NOMO-1 treated with DMSO at 0.1 percent for 48 hours (cell line): ENCODE data around the gene CD209.

Experiments
- DNase-seq: peaks from one replicate; lab custom pipeline; 2025; ENCODE audit not compliant: unreplicated experiment; lab: John Stamatoyannopoulos, UW

Gene CD209

GRCh38 chr19:7706188-7706954 lies 41.0 kb downstream of the CD209 start:
- DNase-seq: peak; percentile 23

DNA sequence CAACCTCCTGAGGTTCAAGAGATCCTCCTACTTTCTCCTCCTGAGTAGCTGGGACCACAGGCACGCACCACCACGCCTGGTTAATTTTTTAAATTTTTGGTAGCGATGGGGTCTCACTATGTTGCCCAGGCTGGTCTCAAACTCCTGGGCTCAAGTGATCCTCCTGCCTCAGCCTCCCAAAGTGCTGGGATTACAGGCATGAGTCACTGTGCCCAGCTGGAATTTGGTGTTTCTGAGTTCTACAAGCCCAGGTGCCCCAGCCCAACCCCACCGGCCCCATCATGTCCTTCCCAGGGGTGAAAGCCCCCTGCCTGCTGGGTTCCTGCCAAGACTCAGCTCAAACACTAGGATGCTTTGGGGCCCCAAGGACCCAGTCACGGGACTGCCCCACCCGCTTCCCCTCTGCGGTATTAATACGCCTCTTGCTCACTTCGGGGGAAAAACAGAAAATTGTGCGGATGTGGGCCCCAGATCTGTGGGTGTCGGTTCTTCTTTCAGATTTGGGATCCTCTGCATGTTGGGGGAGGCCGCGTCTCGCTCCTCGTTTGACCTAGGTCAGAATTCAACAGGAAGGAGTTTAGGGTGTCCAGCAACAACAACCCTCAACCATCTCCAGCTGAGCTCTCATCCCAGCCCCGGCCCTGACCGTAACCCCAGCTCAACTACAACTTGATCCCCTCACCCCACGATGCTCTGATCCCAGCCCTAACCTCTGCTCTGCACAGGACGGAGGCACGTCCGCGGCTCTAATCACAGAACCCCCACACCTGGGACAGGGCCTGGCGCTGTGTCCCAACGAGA lies 41.7 kb downstream of the CD209 start:
- DNase-seq: peak; percentile 92

GRCh38 chr19:7704280-7705060 lies 42.9 kb downstream of the CD209 start:
- no peak for DNase-seq

DNA sequence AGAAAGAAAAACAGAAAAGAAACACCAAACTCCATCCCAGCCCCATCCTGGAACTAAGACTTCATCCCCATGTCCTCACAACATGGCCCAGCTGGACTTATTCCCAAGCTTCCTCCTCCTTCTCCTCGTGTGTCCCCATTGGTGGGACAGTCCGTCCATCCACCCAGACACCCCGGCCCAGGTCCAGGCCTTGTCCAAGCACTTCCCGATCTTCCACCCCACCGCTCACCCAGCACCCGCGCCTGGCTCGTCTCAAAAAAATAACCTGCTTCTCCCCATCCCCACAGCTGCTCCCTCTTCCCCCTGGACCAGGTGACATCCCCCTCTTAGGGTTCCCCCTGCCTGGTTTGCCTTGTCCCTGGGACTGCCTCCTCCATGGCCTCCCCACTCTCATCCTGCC lies 44.0 kb downstream of the CD209 start:
- DNase-seq: no peak

DNA sequence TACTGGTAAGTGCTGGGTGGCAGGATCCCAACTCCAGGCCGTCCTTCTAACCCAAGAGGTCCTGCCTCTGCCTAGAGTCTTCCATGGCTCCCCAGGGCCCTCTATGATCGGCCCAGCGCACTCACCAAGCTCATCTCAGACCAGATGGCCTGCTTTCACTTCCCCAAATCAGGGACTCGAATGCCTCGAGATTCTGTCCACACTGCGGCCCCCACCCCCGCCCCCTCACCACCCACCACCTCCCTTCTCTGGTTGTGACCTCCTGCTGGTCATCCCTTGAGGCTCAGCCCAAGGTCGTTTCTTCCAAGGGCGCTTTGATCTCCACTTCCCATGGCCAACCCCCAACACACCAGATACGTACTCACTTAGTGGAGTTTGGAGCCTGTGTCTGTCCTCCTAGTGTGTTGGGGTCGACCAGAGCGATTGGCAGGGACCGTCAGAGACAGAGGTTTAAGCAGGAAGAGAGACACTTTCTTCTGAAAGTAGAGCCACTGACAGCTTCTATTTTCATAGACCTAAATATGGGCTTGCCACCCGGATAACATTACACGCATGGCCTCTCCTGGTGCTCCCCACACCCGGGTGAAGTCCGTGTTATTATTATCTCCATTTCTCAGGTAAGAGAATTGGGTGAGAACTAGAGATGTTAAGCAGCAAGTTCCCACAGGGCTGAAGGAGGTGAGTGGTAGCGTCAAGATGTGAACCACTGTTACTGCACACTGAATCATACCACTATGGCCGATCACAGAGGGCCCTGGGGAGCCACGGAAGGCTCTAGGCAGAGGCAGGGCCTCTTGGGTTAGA lies 45.5 kb downstream of the CD209 start, which contains the start of gene FCER2:
TSS of gene FCER2 (minus strand) at position 478 of the 804 bp plus-strand sequence. CDS start 2,371 bp downstream, outside the sequence.
- DNase-seq: peak; percentile 63

GRCh38 chr19:7701049-7701653 lies 46.2 kb downstream of the CD209 start:
- no peak for DNase-seq

GRCh38 chr19:7699417-7700401 lies 47.6 kb downstream of the CD209 start:
- DNase-seq: no peak

DNA sequence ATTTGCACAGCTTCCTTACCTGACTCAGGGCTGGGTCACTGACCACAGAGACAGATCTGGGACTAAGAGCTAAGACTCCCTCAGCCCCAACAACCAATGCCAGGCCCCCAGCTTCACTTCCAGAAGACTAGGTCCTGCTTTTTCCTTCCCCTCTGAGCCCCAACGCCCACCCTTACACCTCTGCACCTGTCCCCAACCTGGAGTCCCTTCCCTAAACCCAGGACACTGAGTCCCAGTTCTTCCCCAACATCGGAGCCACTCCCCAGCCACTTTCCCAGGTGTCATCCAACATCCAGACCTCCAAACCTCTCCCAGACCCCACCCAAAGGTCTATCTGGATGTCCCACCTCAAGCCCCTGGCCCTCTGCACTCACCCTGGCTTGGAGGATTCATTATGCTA lies 48.3 kb downstream of the CD209 start:
- DNase-seq: no peak

DNA sequence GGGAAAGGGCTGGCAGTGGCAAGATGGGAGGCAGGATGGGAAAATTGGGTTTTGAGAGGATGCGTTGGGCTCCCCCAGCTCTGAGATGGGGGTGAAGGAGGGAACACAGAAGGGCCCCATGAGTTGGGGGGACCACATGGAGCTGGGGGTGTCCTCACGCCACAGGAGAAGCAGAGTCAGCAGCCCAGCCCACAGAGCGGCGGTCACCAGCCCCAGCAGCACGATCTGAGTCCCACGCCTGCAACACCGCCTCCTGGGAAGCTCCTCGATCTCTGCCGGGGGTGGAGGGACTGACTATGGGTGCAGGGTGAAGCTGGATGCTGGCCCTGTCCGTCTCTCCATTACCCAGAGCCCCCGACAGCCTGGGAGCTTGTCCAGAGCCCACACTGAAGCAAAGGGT lies 48.8 kb downstream of the CD209 start:
- DNase-seq: no peak

GRCh38 chr19:7697721-7698287 lies 49.5 kb downstream of the CD209 start:
- no peak for DNase-seq

DNA sequence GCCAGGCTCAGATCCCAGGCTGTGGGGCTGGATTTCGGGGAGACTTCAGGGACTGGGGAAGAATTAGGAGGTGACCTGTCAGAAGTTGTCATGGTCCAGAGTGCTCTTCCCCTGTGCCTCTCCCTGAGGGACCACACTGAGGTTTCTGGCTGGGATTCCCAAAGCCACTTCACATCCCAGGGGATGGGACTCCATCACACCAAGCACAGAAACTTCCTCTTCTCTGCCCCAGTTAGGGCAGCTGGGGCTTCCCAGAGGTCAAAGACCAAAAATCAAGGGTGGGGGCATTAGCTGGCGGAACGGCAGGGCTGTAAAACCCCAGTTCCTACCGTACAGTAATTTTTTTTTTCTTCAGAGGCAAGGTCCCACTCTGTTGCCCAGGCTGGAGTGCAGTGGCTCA lies 52.8 kb downstream of the CD209 start:
- DNase-seq: no peak

- DNase-seq: no peak
These were observed 54.8 kb downstream of the CD209 start for GRCh38 chr19:7692417-7693088.

- DNase-seq: no peak
These were observed 55.8 kb downstream of the CD209 start for GRCh38 chr19:7691497-7691896.

- no peak for DNase-seq
These were observed 56.5 kb downstream of the CD209 start for GRCh38 chr19:7690779-7691258.
